Hepatocyte (in vitro differentiated cells): ENCODE results near the gene PPIB. TPM values are rescaled to one million over a fixed set of nuclear protein-coding genes. Genes with fewer than 3 reads are reported as not detected.

Source experiments
- DNase-seq: peaks from one replicate; pipeline ENCODE4 v3.0.0-alpha.2; 2016; ENCODE audit warnings: low spot score
- H2AFZ ChIP-seq: fragments of 200-600 bp; sonication (generic); 2 replicates; pipeline ENCODE4 v1.6.0; 2016; ENCODE audit warnings: antibody characterized with exemption, mild to moderate bottlenecking
- H3K27ac ChIP-seq: fragments of 200-600 bp; sonication (generic); 2 replicates; pipeline ENCODE4 v1.5.1; 2016; ENCODE audit warnings: mild to moderate bottlenecking
- H3K27me3 ChIP-seq: fragments of 200-600 bp; sonication (generic); 2 replicates; pipeline ENCODE4 v1.6.1; 2016
- H3K36me3 ChIP-seq: fragments of 200-600 bp; sonication (generic); replicated peaks from 2 replicates; pipeline ENCODE4 v1.5.1; 2016; ENCODE audit warnings: low read depth; ENCODE audit not compliant: insufficient read depth
- H3K4me1 ChIP-seq: fragments of 200-600 bp; sonication (generic); 2 replicates; pipeline ENCODE4 v1.5.1; 2016; ENCODE audit warnings: mild to moderate bottlenecking, moderate library complexity; ENCODE audit not compliant: insufficient read depth
- H3K4me2 ChIP-seq: fragments of 200-600 bp; sonication (generic); 2 replicates; pipeline ENCODE4 v1.6.0; 2016
- H3K4me3 ChIP-seq: fragments of 200-600 bp; sonication (generic); 2 replicates; pipeline ENCODE4 v1.5.1; 2016; ENCODE audit warnings: mild to moderate bottlenecking
- H3K79me2 ChIP-seq: fragments of 200-600 bp; sonication (generic); 2 replicates; pipeline ENCODE4 v1.6.0; 2017; ENCODE audit warnings: mild to moderate bottlenecking
- H3K9me2 ChIP-seq: fragments of 200-600 bp; sonication (generic); replicated peaks from 2 replicates; pipeline ENCODE4 v1.6.0; 2017; ENCODE audit warnings: mild to moderate bottlenecking; ENCODE audit not compliant: insufficient read depth
- H3K9me3 ChIP-seq: fragments of 200-600 bp; sonication (generic); 2 replicates; pipeline ENCODE4 v1.5.1; 2016; ENCODE audit warnings: low read depth, mild to moderate bottlenecking
- H4K20me1 ChIP-seq: fragments of 200-600 bp; sonication (generic); 2 replicates; pipeline ENCODE4 v1.6.0; 2016; ENCODE audit warnings: mild to moderate bottlenecking; ENCODE audit not compliant: insufficient read depth, poor library complexity, severe bottlenecking
- EZH2 ChIP-seq: fragments of 200-600 bp; sonication (generic); IDR thresholded peaks from 2 replicates; pipeline ENCODE4 v1.6.1; 2016; ENCODE audit warnings: antibody characterized with exemption, mild to moderate bottlenecking, borderline replicate concordance
- EZH2phosphoT487 ChIP-seq: fragments of 200-600 bp; sonication (generic); IDR thresholded peaks from one replicate; pipeline ENCODE4 v1.6.1; 2018; ENCODE audit warnings: antibody characterized with exemption, mild to moderate bottlenecking, low read depth, moderate library complexity; ENCODE audit not compliant: unreplicated experiment, severe bottlenecking
- WGBS: methylation state at CpG from one replicate; pipeline ENCODE4 v1.1.6; 2016; ENCODE audit warnings: low lambda C conversion rate; ENCODE audit errors: missing lambda C conversion rate; 5-methylcytosine and 5-hydroxymethylcytosine counted together
- polyA plus RNA-seq: library from polyadenylated mRNA; unstranded; fragments of >200 nt; fragmentation: Nextera tagmentation; extraction: Ambion mirVana; gene quantifications from 2 replicates; pipeline ENCODE4 v1.2.1, GENCODE V29; 2016
- total RNA-seq: library from RNA; depleted of rRNA; stranded (reverse); fragments of >200 nt; gene quantifications from 2 replicates; pipeline ENCODE4 v1.2.3, GENCODE V29; 2014
- TF ChIP-seq, protein P1 (sequence below): fragments of 200-600 bp; sonication (generic); IDR thresholded peaks from 2 replicates; pipeline ENCODE4 v1.5.1; 2016; ENCODE audit warnings: antibody characterized with exemption, mild to moderate bottlenecking; ENCODE audit not compliant: poor library complexity

PPIB gene
- total and polyA plus RNA-seq, 2 experiments from 2014 or later, result 799 to 1,542 TPM

GRCh38 chr15:64209680-64210334 is 47.0 kb upstream of the PPIB start:
- no peak overlapping the region for H2AFZ ChIP-seq
- no peaks in the 10 kb centered on the region for H3K4me1 ChIP-seq
- H3K79me2 ChIP-seq, result no peaks in the 10 kb centered on the region
- DNase-seq, result peak; percentile 28
- no peak overlapping the region for H3K4me2 ChIP-seq
- no peaks in the 10 kb centered on the region for H3K9me3 ChIP-seq
- H3K36me3 ChIP-seq, result no peaks in the 10 kb centered on the region
- TF ChIP-seq, protein P1, sequence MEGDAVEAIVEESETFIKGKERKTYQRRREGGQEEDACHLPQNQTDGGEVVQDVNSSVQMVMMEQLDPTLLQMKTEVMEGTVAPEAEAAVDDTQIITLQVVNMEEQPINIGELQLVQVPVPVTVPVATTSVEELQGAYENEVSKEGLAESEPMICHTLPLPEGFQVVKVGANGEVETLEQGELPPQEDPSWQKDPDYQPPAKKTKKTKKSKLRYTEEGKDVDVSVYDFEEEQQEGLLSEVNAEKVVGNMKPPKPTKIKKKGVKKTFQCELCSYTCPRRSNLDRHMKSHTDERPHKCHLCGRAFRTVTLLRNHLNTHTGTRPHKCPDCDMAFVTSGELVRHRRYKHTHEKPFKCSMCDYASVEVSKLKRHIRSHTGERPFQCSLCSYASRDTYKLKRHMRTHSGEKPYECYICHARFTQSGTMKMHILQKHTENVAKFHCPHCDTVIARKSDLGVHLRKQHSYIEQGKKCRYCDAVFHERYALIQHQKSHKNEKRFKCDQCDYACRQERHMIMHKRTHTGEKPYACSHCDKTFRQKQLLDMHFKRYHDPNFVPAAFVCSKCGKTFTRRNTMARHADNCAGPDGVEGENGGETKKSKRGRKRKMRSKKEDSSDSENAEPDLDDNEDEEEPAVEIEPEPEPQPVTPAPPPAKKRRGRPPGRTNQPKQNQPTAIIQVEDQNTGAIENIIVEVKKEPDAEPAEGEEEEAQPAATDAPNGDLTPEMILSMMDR, result peak; percentile 71
- TF ChIP-seq EZH2phosphoT487 (no peak), EZH2 (no peak)
- no peak overlapping the region for H3K27ac ChIP-seq
- 53% methylated on average over 3 of the region's 3 CpGs for WGBS
- H3K4me3 ChIP-seq, result no peak overlapping the region
- no peaks in the 10 kb centered on the region for H3K9me2 ChIP-seq
- H4K20me1 ChIP-seq, result no peaks in the 10 kb centered on the region
- no peaks in the 10 kb centered on the region for H3K27me3 ChIP-seq

DNA sequence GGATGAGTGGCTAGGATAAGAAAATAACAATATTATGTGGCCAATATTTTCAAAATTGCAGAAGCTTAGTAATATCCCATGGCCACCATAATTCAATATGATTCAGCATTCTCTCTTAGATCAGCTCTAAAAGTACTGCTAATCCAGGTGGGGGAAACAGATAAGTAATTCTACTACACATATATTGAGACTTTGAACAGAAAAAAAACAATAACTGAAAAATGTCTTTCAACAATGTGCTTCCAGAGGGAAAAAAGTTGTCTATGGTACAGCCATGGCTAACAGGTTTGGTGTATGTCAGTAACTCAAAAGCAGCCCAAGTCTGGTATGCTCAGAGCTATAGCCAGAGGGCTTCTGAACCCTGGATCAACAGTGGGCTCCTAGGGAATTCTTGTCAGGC is 42.4 kb upstream of the PPIB start:
- no peak overlapping the region for H3K27ac ChIP-seq
- no peaks in the 10 kb centered on the region for H3K79me2 ChIP-seq
- H3K9me2 ChIP-seq, result no peaks in the 10 kb centered on the region
- H3K4me2 ChIP-seq, result no peak overlapping the region
- no peak overlapping the region for H3K4me3 ChIP-seq
- no peaks in the 10 kb centered on the region for H3K9me3 ChIP-seq
- H2AFZ ChIP-seq, result no peak overlapping the region
- no peaks in the 10 kb centered on the region for H3K4me1 ChIP-seq
- no peak for TF ChIP-seq EZH2
- TF ChIP-seq EZH2phosphoT487, result no peak
- TF ChIP-seq, protein P1, result no peak
- no peaks in the 10 kb centered on the region for H4K20me1 ChIP-seq
- no peaks in the 10 kb centered on the region for H3K36me3 ChIP-seq
- no peaks in the 10 kb centered on the region for H3K27me3 ChIP-seq
- DNase-seq, result no peak

DNA sequence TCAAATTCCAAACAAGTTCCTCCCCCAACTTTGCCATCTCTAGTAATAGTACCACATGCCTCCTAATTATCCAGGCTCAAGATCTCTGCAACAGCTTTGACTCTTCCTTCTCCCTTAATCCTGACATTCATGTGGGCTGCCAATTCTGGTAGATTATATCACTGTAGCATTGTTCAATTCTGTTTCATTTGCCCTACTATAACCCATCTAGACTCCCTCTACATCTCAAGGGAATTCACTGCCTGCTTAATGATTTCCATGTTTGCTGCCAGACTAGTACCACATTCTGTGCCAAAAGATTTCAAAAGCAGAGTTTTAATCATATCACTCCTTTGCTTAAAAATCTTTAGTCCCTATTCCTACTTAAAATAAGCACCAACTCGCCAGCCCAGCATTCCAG is 34.6 kb upstream of the PPIB start:
- Histone ChIP-seq H3K9me3 (no peaks in the 10 kb centered on the region), H3K36me3 (no peaks in the 10 kb centered on the region), H2AFZ (no peak overlapping the region), H3K4me3 (no peak overlapping the region), H3K4me1 (no peaks in the 10 kb centered on the region), H3K9me2 (no peaks in the 10 kb centered on the region), H3K79me2 (no peaks in the 10 kb centered on the region), H3K27ac (no peak overlapping the region), H3K27me3 (no peaks in the 10 kb centered on the region), H4K20me1 (no peaks in the 10 kb centered on the region), H3K4me2 (no peak overlapping the region)
- no peak for TF ChIP-seq EZH2phosphoT487
- no peak for TF ChIP-seq EZH2
- TF ChIP-seq, protein P1, result no peak
- DNase-seq, result no peak
- WGBS, result 100% methylated on average over 1 of the region's 1 CpG

DNA sequence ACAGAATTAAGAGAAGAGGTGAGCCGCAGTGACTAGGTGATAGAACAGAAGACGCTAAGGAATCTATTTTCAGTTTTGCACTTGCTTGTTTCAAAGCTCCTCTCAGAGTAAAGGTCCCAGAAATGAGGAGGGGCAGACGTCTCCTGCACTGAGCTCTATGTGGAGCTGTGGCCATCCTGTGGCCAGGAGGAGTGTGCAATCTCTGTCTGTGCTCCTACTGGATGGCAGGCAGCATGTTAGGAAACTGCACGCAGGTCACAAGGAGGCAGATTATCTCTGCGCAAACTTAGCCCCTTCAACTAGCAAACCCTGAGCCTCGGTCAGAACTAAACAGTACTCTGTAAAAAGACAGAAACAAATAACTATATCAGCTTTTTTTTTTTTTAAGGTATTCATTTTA is 31.1 kb upstream of the PPIB start:
- Histone ChIP-seq H3K27me3 (no peaks in the 10 kb centered on the region), H4K20me1 (no peaks in the 10 kb centered on the region), H3K27ac (no peak overlapping the region), H3K79me2 (no peaks in the 10 kb centered on the region), H3K9me3 (no peaks in the 10 kb centered on the region), H3K4me3 (no peak overlapping the region), H3K4me2 (no peak overlapping the region), H3K36me3 (no peaks in the 10 kb centered on the region), H2AFZ (no peak overlapping the region), H3K4me1 (no peaks in the 10 kb centered on the region), H3K9me2 (no peaks in the 10 kb centered on the region)
- TF ChIP-seq, protein P1, result no peak
- TF ChIP-seq EZH2phosphoT487, result no peak
- TF ChIP-seq EZH2, result no peak
- peak; percentile 16 for DNase-seq
- WGBS, result 69% methylated on average over 6 of the region's 6 CpGs
